SK-N-SH (cell line): ENCODE measurements around the gene TFF1.

Source experiments
- CTCF ChIP-seq: fragments of 200-600 bp; sonication (generic); IDR thresholded peaks from 2 replicates; pipeline ENCODE4 v1.6.1; 2017; ENCODE audit warnings: antibody characterized with exemption, mild to moderate bottlenecking, moderate library complexity
- EP300 ChIP-seq, 2 experiments: IDR thresholded peaks; 2 replicates each; pipeline versions ENCODE4 v1.4.0 to v1.6.1; 2012; ENCODE audit warnings: borderline replicate concordance in 1 of 2, low read depth in 1 of 2, low read length in 1 of 2
- GABPA ChIP-seq: IDR thresholded peaks from 2 replicates; pipeline ENCODE4 v1.4.0; 2012; ENCODE audit warnings: low read depth, mild to moderate bottlenecking
- RAD21 ChIP-seq: IDR thresholded peaks from 2 replicates; pipeline ENCODE4 v1.6.1; 2012; ENCODE audit warnings: mild to moderate bottlenecking, low read length
- SIN3A ChIP-seq: IDR thresholded peaks from 2 replicates; pipeline ENCODE4 v1.6.1; 2012; ENCODE audit warnings: low read depth, mild to moderate bottlenecking, low read length, moderate library complexity, borderline replicate concordance
- TAF1 ChIP-seq: IDR thresholded peaks from 2 replicates; pipeline ENCODE4 v1.6.1; 2012; ENCODE audit warnings: low read depth, mild to moderate bottlenecking, low read length, moderate library complexity, borderline replicate concordance
- YY1 ChIP-seq: IDR thresholded peaks from 2 replicates; pipeline ENCODE4 v1.4.0; 2012; ENCODE audit warnings: low read depth, mild to moderate bottlenecking
- TF ChIP-seq, protein P1 (sequence below): IDR thresholded peaks from 2 replicates; pipeline ENCODE4 v1.4.0; 2012; ENCODE audit warnings: low read depth, borderline replicate concordance

DNA sequence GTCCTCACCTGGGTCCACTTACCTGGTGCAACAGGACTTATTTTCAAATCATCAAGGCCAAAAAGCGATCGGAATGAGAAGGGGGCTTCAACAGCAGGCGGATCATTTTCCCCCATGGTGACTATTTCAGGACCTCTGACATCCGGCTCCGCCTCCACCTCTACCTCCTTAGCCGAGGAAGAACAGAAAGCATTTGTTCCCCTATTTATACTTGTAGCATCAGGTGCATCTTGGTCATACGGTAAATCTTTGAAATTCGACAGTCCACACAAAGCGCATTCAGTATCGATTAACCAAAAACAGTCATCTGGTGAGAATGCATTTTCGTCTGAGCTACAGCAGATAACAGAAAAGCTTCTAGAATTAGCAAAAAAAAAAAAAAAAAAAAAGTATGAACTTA, 29.0 kb upstream of the TFF1 start:
- TF ChIP-seq CTCF: no peak
- TF ChIP-seq GABPA: no peak
- no peak for TF ChIP-seq RAD21
- no peak for TF ChIP-seq YY1
- TF ChIP-seq TAF1: no peak
- TF ChIP-seq, protein P1, sequence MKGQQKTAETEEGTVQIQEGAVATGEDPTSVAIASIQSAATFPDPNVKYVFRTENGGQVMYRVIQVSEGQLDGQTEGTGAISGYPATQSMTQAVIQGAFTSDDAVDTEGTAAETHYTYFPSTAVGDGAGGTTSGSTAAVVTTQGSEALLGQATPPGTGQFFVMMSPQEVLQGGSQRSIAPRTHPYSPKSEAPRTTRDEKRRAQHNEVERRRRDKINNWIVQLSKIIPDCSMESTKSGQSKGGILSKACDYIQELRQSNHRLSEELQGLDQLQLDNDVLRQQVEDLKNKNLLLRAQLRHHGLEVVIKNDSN: no peak
- TF ChIP-seq SIN3A: no peak
- no peak for TF ChIP-seq EP300 (IDR thresholded peaks at IDR 0.05; ENCODE audit: borderline replicate concordance in 1 of 2, low read depth in 1 of 2, low read length in 1 of 2)
